Endothelial cell of umbilical vein (primary cell): ENCODE results near the gene MCCD1. TPM values are rescaled to one million over a fixed set of nuclear protein-coding genes. Genes with fewer than 3 reads are reported as not detected.

Experiments
- BruUV-seq: library from RNA; stranded (reverse); fragments of 400-500 nt; replicated peaks from 2 replicates; lab custom pipeline; 2021; lab: Mats Ljungman, UMichigan
- CTCF ChIA-PET: fragments of 300-600, 350-600 bp; sonication (Branson Sonifier 250); formaldehyde crosslinking; loops from one replicate; lab custom pipeline; 2021; ENCODE audit warnings: antibody characterized with exemption, inconsistent platforms; lab: Charles Lee
- POLR2A ChIA-PET: fragments of 300-600, 350-600 bp; sonication (Branson Sonifier 250); formaldehyde crosslinking; loops from one replicate; lab custom pipeline; 2021; ENCODE audit warnings: antibody characterized with exemption, inconsistent platforms; lab: Charles Lee
- DNase-seq: peaks from one replicate; pipeline ENCODE4 v3.0.0-alpha.2; 2011; ENCODE audit warnings: low read depth, low spot score
- FAIRE-seq: peaks from 2 replicates; lab custom pipeline; 2011; peaks lifted over from hg19 to GRCh38; lab: Jason Lieb, UNC
- H2AFZ ChIP-seq: 2 replicates; pipeline ENCODE4 v1.6.0; 2012; ENCODE audit warnings: low read depth, low read length, control low read depth, inconsistent platforms
- H3K27ac ChIP-seq: 2 replicates; pipeline ENCODE4 v1.5.1; 2011; ENCODE audit warnings: low read depth, mild to moderate bottlenecking, control low read depth, low read length, moderate library complexity; ENCODE audit not compliant: insufficient read depth
- H3K27me3 ChIP-seq, 2 experiments: 2 replicates each; pipeline versions ENCODE4 v1.6.0 to v1.6.1; 2011; ENCODE audit warnings: low read length in 2 of 2, mixed read lengths in 1 of 2; ENCODE audit not compliant: control insufficient read depth in 2 of 2, insufficient read depth in 2 of 2
- H3K36me3 ChIP-seq, 2 experiments: 2 replicates in 1 of 2; 3 replicates in 1 of 2; pipeline ENCODE4 v1.5.1; 2011; ENCODE audit warnings: low read length in 2 of 2, mild to moderate bottlenecking in 1 of 2, moderate library complexity in 1 of 2; ENCODE audit not compliant: control insufficient read depth in 2 of 2, insufficient read depth in 2 of 2; ENCODE audit errors: extremely low read depth in 1 of 2
- H3K4me1 ChIP-seq: 3 replicates; pipeline ENCODE4 v1.5.1; 2011; ENCODE audit warnings: mild to moderate bottlenecking, low read length; ENCODE audit not compliant: control insufficient read depth, insufficient read depth; ENCODE audit errors: extremely low read depth
- H3K4me2 ChIP-seq: 2 replicates; pipeline ENCODE4 v1.6.1; 2011; ENCODE audit warnings: low read length, control low read depth, mixed read lengths; ENCODE audit not compliant: insufficient read depth
- H3K4me3 ChIP-seq, 3 experiments: fragments of 200-600 bp in 1 of 3; sonication (generic), shearing (Covaris generic) in 1 of 3; replicated peaks in 1 of 3; 2 replicates each; pipeline ENCODE4 v1.5.1; 2011 to 2016; ENCODE audit warnings: control low read depth in 3 of 3, low read length in 3 of 3, mild to moderate bottlenecking in 2 of 3, inconsistent platforms in 1 of 3, low read depth in 1 of 3, moderate library complexity in 1 of 3; ENCODE audit not compliant: insufficient read depth in 1 of 3
- H3K79me2 ChIP-seq: 2 replicates; pipeline ENCODE4 v1.6.0; 2012; ENCODE audit warnings: low read length, inconsistent platforms; ENCODE audit not compliant: control insufficient read depth, insufficient read depth
- H3K9ac ChIP-seq: replicated peaks from 2 replicates; pipeline ENCODE3; 2011; ENCODE audit warnings: low read length, control low read depth; ENCODE audit not compliant: insufficient read depth; ENCODE audit errors: extremely low read depth
- H3K9me1 ChIP-seq: replicated peaks from 3 replicates; pipeline ENCODE4 v1.6.0; 2011; ENCODE audit warnings: mild to moderate bottlenecking, low read length; ENCODE audit not compliant: control insufficient read depth, insufficient read depth; ENCODE audit errors: extremely low read depth
- H3K9me3 ChIP-seq: replicated peaks from 2 replicates; pipeline ENCODE4 v1.5.1; 2012; ENCODE audit warnings: low read length, inconsistent platforms; ENCODE audit not compliant: control insufficient read depth, insufficient read depth
- H4K20me1 ChIP-seq: replicated peaks from 2 replicates; pipeline ENCODE3; 2011; ENCODE audit warnings: mild to moderate bottlenecking, low read length; ENCODE audit not compliant: control insufficient read depth, insufficient read depth; ENCODE audit errors: extremely low read depth
- EZH2 ChIP-seq: IDR thresholded peaks from 2 replicates; pipeline ENCODE4 v1.6.1; 2012; ENCODE audit warnings: borderline replicate concordance, low read depth, mild to moderate bottlenecking, moderate library complexity, low read length, inconsistent platforms; ENCODE audit not compliant: severe bottlenecking
- FOS ChIP-seq: IDR thresholded peaks from 2 replicates; pipeline ENCODE4 v1.6.1; 2011; ENCODE audit warnings: mild to moderate bottlenecking, low read length, moderate library complexity, borderline replicate concordance; ENCODE audit not compliant: insufficient read depth
- GATA2 ChIP-seq: IDR thresholded peaks from 2 replicates; pipeline ENCODE4 v1.7.0; 2011; ENCODE audit warnings: low read depth, mild to moderate bottlenecking, moderate library complexity, mixed read lengths, low read length; ENCODE audit not compliant: insufficient read length, insufficient read depth
- JUN ChIP-seq: IDR thresholded peaks from 2 replicates; pipeline ENCODE4 v1.6.1; 2011; ENCODE audit warnings: borderline replicate concordance, low read depth; ENCODE audit not compliant: insufficient read length, insufficient read depth
- MYC ChIP-seq: IDR thresholded peaks from one replicate; pipeline ENCODE4 v1.6.1; 2011; ENCODE audit warnings: mild to moderate bottlenecking, low read depth, low read length
- POLR2A ChIP-seq: IDR thresholded peaks from 2 replicates; pipeline ENCODE4 v1.6.1; 2012; ENCODE audit warnings: low read depth, mild to moderate bottlenecking, control low read depth, low read length
- POLR2AphosphoS5 ChIP-seq: IDR thresholded peaks from 2 replicates; pipeline ENCODE4 v1.6.1; 2012; ENCODE audit warnings: low read depth, mild to moderate bottlenecking, control low read depth, low read length, moderate library complexity; ENCODE audit not compliant: insufficient read depth
- dilution Hi-C: fragments of 300-500 bp; cut with MboI; formaldehyde crosslinking; loops from one replicate; pipeline ENCODE4 v1.15.0; 2019; ENCODE audit warnings: low sequenced_read_pairs; ENCODE audit not compliant: extremely low pct_ligation_motif_present
- intact Hi-C: fragments of 100-400 bp; cut with micrococcal nuclease; formaldehyde crosslinking; loops from one replicate; pipeline ENCODE4 v1.10.0; 2022
- polyA plus RNA-seq, 4 experiments: library from polyadenylated mRNA; depleted of rRNA in 3 of 4; stranded (reverse) in 3 of 4; unstranded in 1 of 4; fragments of >200 nt; gene quantifications; 2 replicates each; pipeline versions ENCODE4 v1.2.1 to v1.2.3, GENCODE V29; 2011 to 2012; ENCODE audit warnings: missing spikeins in 1 of 4
- total RNA-seq: library from RNA; stranded (reverse); gene quantifications from 2 replicates; pipeline ENCODE4 v1.2.3, GENCODE V29; 2021
- TF ChIP-seq, protein P1 (sequence below): IDR thresholded peaks from 2 replicates; pipeline ENCODE4 v1.6.1; 2011; ENCODE audit not compliant: insufficient read depth, insufficient read length
- TF ChIP-seq, protein P2 (sequence below), 2 donors: IDR thresholded peaks; 1 replicate in 1 of 2; 2 replicates in 1 of 2; pipeline ENCODE4 v1.5.1; 2011; ENCODE audit warnings: low read length in 2 of 2, mild to moderate bottlenecking in 2 of 2, moderate library complexity in 2 of 2, control low read depth in 1 of 2, inconsistent platforms in 1 of 2, low read depth in 1 of 2; ENCODE audit not compliant: insufficient read depth in 1 of 2; ENCODE audit errors: extremely low read depth in 1 of 2

MCCD1 gene
- total and polyA plus RNA-seq, 2 donors (not counting 3 experiments of a cell fraction or from before 2014, with no cell fraction given), result not detected

DNA sequence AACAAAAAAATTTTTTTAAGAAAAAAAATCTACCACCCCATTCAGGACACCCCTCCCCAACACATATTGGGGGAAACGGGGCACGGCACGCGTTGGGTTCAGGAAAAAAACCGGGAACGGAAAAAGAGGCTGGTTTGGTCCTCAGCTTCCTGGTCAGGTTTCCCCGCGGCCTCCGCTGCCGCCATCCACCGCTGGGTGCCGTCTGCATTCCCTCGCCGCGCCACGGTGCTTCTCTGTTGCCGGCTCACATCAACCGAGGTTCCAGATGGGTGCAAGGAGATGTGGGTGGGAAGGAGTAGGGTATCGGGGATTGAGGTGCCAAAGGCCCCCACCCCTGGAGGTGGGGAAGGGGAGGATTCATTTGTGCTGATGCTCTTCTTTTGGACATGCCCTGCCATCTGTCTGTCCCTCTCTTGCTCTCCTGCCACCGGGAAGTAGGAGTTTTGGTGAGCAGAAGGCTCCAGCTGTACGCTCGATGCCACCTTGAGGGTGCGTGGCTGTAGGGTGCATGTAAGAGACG is 5.8 kb downstream of the MCCD1 start:
- Histone ChIP-seq H3K9ac (no peak overlapping the region), H4K20me1 (peaks cover 3% of the 10 kb centered on the region), H3K79me2 (peaks cover 61% of the 10 kb centered on the region), H3K4me1 (peaks cover 12% of the 10 kb centered on the region), H3K27me3 (no peaks in the 10 kb centered on the region), H3K9me1 (no peaks in the 10 kb centered on the region), H3K9me3 (no peaks in the 10 kb centered on the region), H3K36me3 (peaks cover 45 to 72% of the 10 kb centered on the region in 2 experiments), H3K27ac (no peak overlapping the region), H3K4me3 (no peak overlapping the region), H3K4me2 (no peak overlapping the region), H2AFZ (no peak overlapping the region)
- intact Hi-C loops, result no loop called here
- POLR2A ChIA-PET, result no interaction called here
- DNase-seq (no peak), FAIRE-seq (no peak)
- BruUV-seq, result no TSS peak
- dilution Hi-C loops, result no loop called here
- CTCF ChIA-PET, result no interaction called here
- TF ChIP-seq MYC (no peak), JUN (no peak), FOS (no peak), POLR2AphosphoS5 (no peak), POLR2A (no peak), EZH2 (no peak), GATA2 (no peak)
- TF ChIP-seq, protein P1, sequence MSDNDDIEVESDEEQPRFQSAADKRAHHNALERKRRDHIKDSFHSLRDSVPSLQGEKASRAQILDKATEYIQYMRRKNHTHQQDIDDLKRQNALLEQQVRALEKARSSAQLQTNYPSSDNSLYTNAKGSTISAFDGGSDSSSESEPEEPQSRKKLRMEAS, result no peak
- TF ChIP-seq, protein P2, sequence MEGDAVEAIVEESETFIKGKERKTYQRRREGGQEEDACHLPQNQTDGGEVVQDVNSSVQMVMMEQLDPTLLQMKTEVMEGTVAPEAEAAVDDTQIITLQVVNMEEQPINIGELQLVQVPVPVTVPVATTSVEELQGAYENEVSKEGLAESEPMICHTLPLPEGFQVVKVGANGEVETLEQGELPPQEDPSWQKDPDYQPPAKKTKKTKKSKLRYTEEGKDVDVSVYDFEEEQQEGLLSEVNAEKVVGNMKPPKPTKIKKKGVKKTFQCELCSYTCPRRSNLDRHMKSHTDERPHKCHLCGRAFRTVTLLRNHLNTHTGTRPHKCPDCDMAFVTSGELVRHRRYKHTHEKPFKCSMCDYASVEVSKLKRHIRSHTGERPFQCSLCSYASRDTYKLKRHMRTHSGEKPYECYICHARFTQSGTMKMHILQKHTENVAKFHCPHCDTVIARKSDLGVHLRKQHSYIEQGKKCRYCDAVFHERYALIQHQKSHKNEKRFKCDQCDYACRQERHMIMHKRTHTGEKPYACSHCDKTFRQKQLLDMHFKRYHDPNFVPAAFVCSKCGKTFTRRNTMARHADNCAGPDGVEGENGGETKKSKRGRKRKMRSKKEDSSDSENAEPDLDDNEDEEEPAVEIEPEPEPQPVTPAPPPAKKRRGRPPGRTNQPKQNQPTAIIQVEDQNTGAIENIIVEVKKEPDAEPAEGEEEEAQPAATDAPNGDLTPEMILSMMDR (IDR thresholded peaks at IDR 0.05; ENCODE audit: extremely low read depth in 1 of 2, insufficient read depth in 1 of 2, low read depth in 1 of 2, low read length in 2 of 2), result no peak
